Epithelial cell of esophagus (primary cell): Measurements from ENCODE around the gene DHX9.

Source experiments
- DNase-seq: peaks from one replicate; pipeline ENCODE4 v3.0.0; 2010; ENCODE audit warnings: low read depth
- H3K4me3 ChIP-seq: 2 replicates; pipeline ENCODE4 v1.5.1; 2011; ENCODE audit warnings: mild to moderate bottlenecking, low read length, control low read depth
- CTCF ChIP-seq: IDR thresholded peaks from 2 replicates; pipeline ENCODE4 v1.5.1; 2011; ENCODE audit warnings: low read depth, mild to moderate bottlenecking, low read length, control low read depth, inconsistent platforms; ENCODE audit not compliant: insufficient read depth; ENCODE audit errors: missing control alignments

DHX9 gene

GRCh38 chr1:182803846-182804245 is 35.3 kb upstream of the DHX9 start:
- DNase-seq: peak; percentile 92
- no peak for TF ChIP-seq CTCF
- H3K4me3 ChIP-seq: no peak overlapping the region

- H3K4me3 ChIP-seq: no peak overlapping the region
- DNase-seq: peak; percentile 32
- peak; percentile 42 for TF ChIP-seq CTCF
Observed at GRCh38 chr1:182806015-182806678, 33.0 kb upstream of the DHX9 start.

GRCh38 chr1:182807907-182808306 is 31.2 kb upstream of the DHX9 start:
- DNase-seq: no peak
- H3K4me3 ChIP-seq: no peak overlapping the region
- TF ChIP-seq CTCF: no peak

- no peak for TF ChIP-seq CTCF
- DNase-seq: peak; percentile 30
- no peak overlapping the region for H3K4me3 ChIP-seq
Observed at GRCh38 chr1:182809414-182809957, 29.7 kb upstream of the DHX9 start.

- TF ChIP-seq CTCF: peak; percentile 41
- H3K4me3 ChIP-seq: no peak overlapping the region
- no peak for DNase-seq
Observed at GRCh38 chr1:182811975-182812722, 27.0 kb upstream of the DHX9 start.

- TF ChIP-seq CTCF: no peak
- DNase-seq: peak; percentile 15
- no peak overlapping the region for H3K4me3 ChIP-seq
Observed at GRCh38 chr1:182816863-182817262, 22.3 kb upstream of the DHX9 start.

- DNase-seq: no peak
- no peak for TF ChIP-seq CTCF
Observed at GRCh38 chr1:182817802-182818201, 21.3 kb upstream of the DHX9 start.

More at GRCh38 chr1:182817802-182818201, 21.3 kb upstream of the DHX9 start:
- H3K4me3 ChIP-seq: no peak overlapping the region
